H1 (cell line): ENCODE results near the gene EBF3. TPM values are rescaled to one million over a fixed set of nuclear protein-coding genes. Genes with fewer than 3 reads are reported as not detected.

Experiments
- CTCF ChIA-PET: fragments of 300-600 bp; sonication (Branson Sonifier 250); formaldehyde crosslinking; loops from one replicate; lab custom pipeline; 2021; ENCODE audit not compliant: partially characterized antibody; lab: Charles Lee
- POLR2A ChIA-PET: fragments of 300-600 bp; sonication (Branson Sonifier 250); formaldehyde crosslinking; loops from one replicate; lab custom pipeline; 2021; ENCODE audit warnings: inconsistent platforms; ENCODE audit not compliant: partially characterized antibody; lab: Charles Lee
- DNase-seq, 2 experiments: peaks; one replicate each; pipeline versions ENCODE4 v3.0.0 to v3.0.0-alpha.2; 2010 to 2022; ENCODE audit warnings: low spot score in 2 of 2, low read depth in 1 of 2, mixed read lengths in 1 of 2
- FAIRE-seq: peaks from 2 replicates; lab custom pipeline; 2011; peaks lifted over from hg19 to GRCh38; lab: Jason Lieb, UNC
- H2AFZ ChIP-seq: 2 replicates; pipeline ENCODE4 v1.8.1; 2012; ENCODE audit warnings: low read length, inconsistent platforms
- H2AK5ac ChIP-seq: 2 replicates; pipeline ENCODE4 v1.6.1; 2013; ENCODE audit warnings: low read depth, low read length
- H2BK120ac ChIP-seq: replicated peaks from 2 replicates; pipeline ENCODE3; 2013; ENCODE audit warnings: low read depth, low read length, inconsistent platforms
- H2BK12ac ChIP-seq: 2 replicates; pipeline ENCODE4 v1.6.1; 2013; ENCODE audit warnings: low read depth, low read length
- H2BK15ac ChIP-seq: 2 replicates; pipeline ENCODE4 v1.6.1; 2013; ENCODE audit warnings: low read length
- H2BK20ac ChIP-seq: 2 replicates; pipeline ENCODE4 v1.6.1; 2013; ENCODE audit warnings: low read length
- H2BK5ac ChIP-seq: 2 replicates; pipeline ENCODE4 v1.6.1; 2013; ENCODE audit warnings: low read depth, low read length
- H3K14ac ChIP-seq: 2 replicates; pipeline ENCODE4 v1.6.1; 2013; ENCODE audit warnings: inconsistent platforms; ENCODE audit not compliant: insufficient read length
- H3K18ac ChIP-seq: 2 replicates; pipeline ENCODE4 v1.6.1; 2013; ENCODE audit warnings: low read length; ENCODE audit errors: extremely low read depth
- H3K23ac ChIP-seq: 2 replicates; pipeline ENCODE4 v1.6.1; 2013; ENCODE audit warnings: inconsistent platforms; ENCODE audit not compliant: insufficient read length
- H3K23me2 ChIP-seq: 2 replicates; pipeline ENCODE4 v1.6.1; 2013; ENCODE audit warnings: low read depth, low read length
- H3K27ac ChIP-seq: 2 replicates; pipeline ENCODE4 v1.6.1; 2011; ENCODE audit warnings: low read depth, low read length, inconsistent platforms
- H3K27me3 ChIP-seq, 4 experiments: replicated peaks in 1 of 4; 1 replicate in 1 of 4; 2 replicates in 3 of 4; pipeline versions ENCODE4 v1.6.1 to v1.8.1; 2011 to 2013; ENCODE audit warnings: low read length in 3 of 4, mild to moderate bottlenecking in 3 of 4, inconsistent platforms in 2 of 4, mixed read lengths in 2 of 4, moderate library complexity in 1 of 4; ENCODE audit not compliant: control insufficient read depth in 3 of 4, insufficient read depth in 3 of 4; ENCODE audit errors: extremely low read depth in 1 of 4
- H3K36me3 ChIP-seq, 4 experiments: 2 replicates each; pipeline versions ENCODE4 v1.6.1 to v1.8.1; 2011 to 2013; ENCODE audit warnings: mild to moderate bottlenecking in 4 of 4, low read length in 3 of 4, moderate library complexity in 2 of 4, control low read depth in 1 of 4, inconsistent platforms in 1 of 4; ENCODE audit not compliant: insufficient read depth in 4 of 4, control insufficient read depth in 2 of 4
- H3K4ac ChIP-seq: replicated peaks from 2 replicates; pipeline ENCODE3; 2013; ENCODE audit warnings: low read length, low read depth, mixed read lengths, inconsistent platforms; ENCODE audit not compliant: insufficient read length
- H3K4me1 ChIP-seq, 4 experiments: replicated peaks in 1 of 4; 1 replicate in 1 of 4; 2 replicates in 3 of 4; pipeline versions ENCODE4 v1.6.1 to v1.8.1; 2011 to 2013; ENCODE audit warnings: low read length in 3 of 4, inconsistent platforms in 2 of 4, mixed read lengths in 1 of 4; ENCODE audit not compliant: insufficient read depth in 4 of 4, control insufficient read depth in 3 of 4
- H3K4me2 ChIP-seq, 2 experiments: 2 replicates each; pipeline versions ENCODE4 v1.6.1 to v1.8.1; 2011 to 2013; ENCODE audit warnings: low read depth in 2 of 2, low read length in 2 of 2, control low read depth in 1 of 2, inconsistent platforms in 1 of 2, mild to moderate bottlenecking in 1 of 2; ENCODE audit not compliant: insufficient read depth in 1 of 2
- H3K4me3 ChIP-seq, 4 experiments: fragments of 200-600, 300-600 bp in 1 of 4; sonication (generic), shearing (Covaris generic), sonication (Bioruptor Twin) in 1 of 4; 2 replicates each; pipeline versions ENCODE4 v1.5.1 to v1.8.1; 2011 to 2016; ENCODE audit warnings: low read length in 4 of 4, low read depth in 3 of 4, control low read depth in 2 of 4, inconsistent platforms in 2 of 4, mild to moderate bottlenecking in 2 of 4, mixed read lengths in 1 of 4, moderate library complexity in 1 of 4; ENCODE audit not compliant: insufficient read depth in 2 of 4; ENCODE audit errors: extremely low read depth in 1 of 4
- H3K56ac ChIP-seq: replicated peaks from 2 replicates; pipeline ENCODE3; 2013; ENCODE audit warnings: low read depth, mild to moderate bottlenecking, mixed read lengths, low read length, inconsistent platforms; ENCODE audit not compliant: insufficient read length
- H3K79me1 ChIP-seq: 2 replicates; pipeline ENCODE4 v1.6.1; 2013; ENCODE audit warnings: low read depth, low read length, control low read depth
- H3K79me2 ChIP-seq, 2 experiments: 2 replicates each; pipeline versions ENCODE4 v1.6.1 to v1.8.1; 2012 to 2013; ENCODE audit warnings: low read length in 2 of 2, mild to moderate bottlenecking in 2 of 2, inconsistent platforms in 1 of 2; ENCODE audit not compliant: insufficient read depth in 2 of 2, control insufficient read depth in 1 of 2
- H3K9ac ChIP-seq, 4 experiments: replicated peaks in 1 of 4; 1 replicate in 1 of 4; 2 replicates in 3 of 4; pipeline versions ENCODE4 v1.6.1 to v1.8.1; 2011 to 2013; ENCODE audit warnings: low read depth in 3 of 4, low read length in 3 of 4, control low read depth in 2 of 4, mild to moderate bottlenecking in 2 of 4, moderate library complexity in 2 of 4, inconsistent platforms in 1 of 4; ENCODE audit errors: extremely low read depth in 1 of 4
- H3K9me3 ChIP-seq, 2 experiments: 2 replicates each; pipeline versions ENCODE4 v1.6.1 to v1.8.1; 2012 to 2013; ENCODE audit warnings: mild to moderate bottlenecking in 2 of 2, moderate library complexity in 2 of 2, control low read depth in 1 of 2, inconsistent platforms in 1 of 2, low read depth in 1 of 2, low read length in 1 of 2, mixed read lengths in 1 of 2; ENCODE audit not compliant: insufficient read depth in 2 of 2
- H4K20me1 ChIP-seq, 2 experiments: replicated peaks in 1 of 2; 2 replicates each; pipeline versions ENCODE3 to v1.8.1; 2011 to 2013; ENCODE audit warnings: inconsistent platforms in 2 of 2, low read length in 2 of 2, mild to moderate bottlenecking in 1 of 2; ENCODE audit not compliant: insufficient read depth in 2 of 2, control insufficient read depth in 1 of 2
- H4K5ac ChIP-seq: 2 replicates; pipeline ENCODE4 v1.6.1; 2013; ENCODE audit warnings: low read length, low read depth, mixed read lengths, inconsistent platforms; ENCODE audit not compliant: insufficient read length
- H4K8ac ChIP-seq: 2 replicates; pipeline ENCODE4 v1.8.0; 2013; ENCODE audit warnings: mild to moderate bottlenecking, moderate library complexity, low read length, inconsistent platforms; ENCODE audit not compliant: insufficient read depth; ENCODE audit errors: extremely low read depth
- H4K91ac ChIP-seq: replicated peaks from 2 replicates; pipeline ENCODE3; 2013; ENCODE audit warnings: low read length, mixed read lengths, inconsistent platforms; ENCODE audit not compliant: insufficient read length
- BRCA1 ChIP-seq: IDR thresholded peaks from 2 replicates; pipeline ENCODE4 v1.6.1; 2012; ENCODE audit warnings: low read depth, low read length, improper control_type of control experiment
- EP300 ChIP-seq, 2 experiments: IDR thresholded peaks; 1 replicate in 1 of 2; 2 replicates in 1 of 2; pipeline ENCODE4 v1.6.1; 2011 to 2012; ENCODE audit warnings: low read depth in 2 of 2, low read length in 2 of 2, mild to moderate bottlenecking in 2 of 2, borderline replicate concordance in 1 of 2, inconsistent platforms in 1 of 2, moderate library complexity in 1 of 2
- FOSL1 ChIP-seq: IDR thresholded peaks from 2 replicates; pipeline ENCODE4 v1.6.1; 2011; ENCODE audit warnings: mild to moderate bottlenecking, low read depth, low read length, moderate library complexity; ENCODE audit not compliant: insufficient read depth
- SP4 ChIP-seq: IDR thresholded peaks from 2 replicates; pipeline ENCODE4 v1.6.1; 2012; ENCODE audit warnings: low read length, inconsistent platforms
- WGBS, 2 experiments: shearing (Covaris generic) in 1 of 2; methylation state at CpG; one replicate each; pipeline versions ENCODE4 v1.1.6 to v1.1.7; 2013 to 2015; ENCODE audit warnings: low lambda C conversion rate in 2 of 2, mixed read lengths in 2 of 2, inconsistent platforms in 1 of 2, low coverage in 1 of 2, missing lambda C conversion rate in 1 of 2; ENCODE audit not compliant: insufficient replicate concordance in 2 of 2, insufficient coverage in 1 of 2, insufficient read length in 1 of 2; ENCODE audit errors: extremely low coverage in 1 of 2, missing lambda C conversion rate in 1 of 2; 5-methylcytosine and 5-hydroxymethylcytosine counted together
- polyA plus RNA-seq, 7 experiments: library from polyadenylated mRNA; depleted of rRNA in 3 of 7; stranded (reverse) in 5 of 7; unstranded in 2 of 7; fragments of >200 nt in 5 of 7; fragments of 200-250 nt in 2 of 7; gene quantifications; 1 replicate in 5 of 7; 2 replicates in 1 of 7; 4 replicates in 1 of 7; pipeline versions ENCODE4 v1.2.1 to v1.2.3, GENCODE V29; 2011 to 2013; ENCODE audit warnings: missing spikeins in 2 of 7, mixed read lengths in 2 of 7
- total RNA-seq: library from RNA; stranded (reverse); fragmentation: NEBNext Ultra II Directional; extraction: Animal tissue kit (Norgen Biotek cat#: 25700); gene quantifications from 2 replicates; pipeline ENCODE4 v1.2.1, GENCODE V29; 2021

The EBF3 gene
- total and polyA plus RNA-seq, 2 of the 8 experiments (the other 6 are each of a cell fraction or from before 2014, with no cell fraction given) = 0.08 to 0.26 TPM

DNA sequence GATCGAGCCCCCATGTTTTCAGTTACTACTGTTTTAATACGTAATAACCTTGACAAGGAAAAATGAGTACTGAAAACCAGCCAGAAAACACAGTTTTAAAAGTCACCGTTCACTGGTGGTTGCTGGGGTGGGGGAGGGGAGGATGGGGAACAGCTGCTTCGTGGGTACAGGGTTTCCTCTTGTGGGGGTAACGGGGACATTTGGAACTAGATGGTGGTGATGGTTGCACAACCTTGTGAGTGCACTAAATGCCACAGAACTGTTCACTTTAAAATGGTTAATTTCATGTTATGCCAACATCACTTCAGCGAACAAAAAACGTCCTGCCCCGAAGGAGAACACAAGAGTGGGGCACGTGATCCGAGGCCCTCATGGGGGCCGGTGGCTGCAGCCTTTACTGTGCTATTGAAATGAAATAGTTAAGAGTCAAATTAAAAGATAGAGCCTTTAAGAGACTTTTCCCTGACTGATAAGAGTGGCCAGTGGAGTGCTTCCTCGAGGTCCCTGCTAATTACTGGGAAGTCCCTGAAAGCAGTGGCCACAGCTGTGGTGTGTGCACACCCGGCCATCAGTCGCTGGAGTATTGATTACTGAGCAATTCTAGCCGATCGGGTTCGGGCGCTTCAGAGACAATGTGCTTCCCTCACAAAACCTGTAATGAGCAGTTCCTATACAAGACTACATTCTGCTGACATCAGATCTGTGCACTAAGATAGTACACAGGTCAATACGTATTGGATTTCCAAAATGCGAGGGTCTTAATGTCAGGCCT is 80.3 kb downstream of the EBF3 start:
- Histone ChIP-seq H3K9me3 (no peaks in the 10 kb centered on the region), H3K79me2 (no peaks in the 10 kb centered on the region), H3K79me1 (no peaks in the 10 kb centered on the region), H4K91ac (no peak overlapping the region), H3K23ac (no peak overlapping the region), H4K8ac (no peak overlapping the region), H2BK15ac (no peak overlapping the region), H4K20me1 (peaks cover 0 to 4% of the 10 kb centered on the region in 2 experiments), H4K5ac (no peak overlapping the region), H2BK5ac (no peak overlapping the region), H3K9ac (no peak overlapping the region), H3K23me2 (no peaks in the 10 kb centered on the region), H3K4me1 (no peaks in the 10 kb centered on the region; a peak in 1 of 7 replicates), H3K14ac (no peak overlapping the region), H2BK12ac (no peak overlapping the region), H3K56ac (no peak overlapping the region), H3K36me3 (no peaks in the 10 kb centered on the region), H3K4ac (no peak overlapping the region), H2BK120ac (no peak overlapping the region), H2BK20ac (no peak overlapping the region), H3K4me3 (no peak overlapping the region), H3K27ac (no peak overlapping the region), H3K27me3 (no peaks in the 10 kb centered on the region), H2AK5ac (no peak overlapping the region), H3K4me2 (no peak overlapping the region), H3K18ac (no peak overlapping the region), H2AFZ (no peak overlapping the region)
- ChIA-PET POLR2A (no interaction called here), CTCF (interaction anchor here (0.6 to 16.4 kb wide), 6 partner anchors 12 to 1639 kb away, joined by 3 to 123 read pairs (median 5); no protein-coding TSS in a partner anchor)
- DNase-seq = no peak
- FAIRE-seq = no peak
- TF ChIP-seq EP300 (IDR thresholded peaks at IDR 0.05; ENCODE audit: borderline replicate concordance in 1 of 2, low read depth in 2 of 2, low read length in 2 of 2) = no peak
- no peak for TF ChIP-seq SP4
- TF ChIP-seq BRCA1 = no peak
- TF ChIP-seq FOSL1 = no peak
- 86% methylated on average over 20 of the region's 20 CpGs; no CpG with 5 or more reads in 1 of the 2 experiments for WGBS, 2 experiments
